RPMI8226 (cell line): ENCODE data around the gene AMY1C.
"Not testable (repeated sequence)": the region's sequence is repeated elsewhere in the genome, so short reads cannot be mapped to it uniquely, and the experiment has no call there.

Source experiments
- DNase-seq: peaks from one replicate; pipeline ENCODE4 v3.0.0-alpha.2; 2015

Gene AMY1C

GRCh38 chr1:103749598-103749997 is at the start of gene AMY1C:
Gene AMY1C, plus strand, starts transcription at chr1:103749898. Its CDS starts 572 bp downstream, at chr1:103750470.
- DNase-seq, result not testable (repeated sequence)

GRCh38 chr1:103700669-103701068 is 49.0 kb upstream of the AMY1C start:
- DNase-seq, result not testable (repeated sequence)

- DNase-seq, result not testable (repeated sequence)
These were observed 48.4 kb upstream of the AMY1C start for GRCh38 chr1:103701256-103701655.

- DNase-seq, result not testable (repeated sequence)
These were observed 42.0 kb upstream of the AMY1C start for GRCh38 chr1:103707670-103708069.

- DNase-seq, result not testable (repeated sequence)
These were observed 39.3 kb upstream of the AMY1C start for GRCh38 chr1:103710381-103710780.

- DNase-seq, result not testable (repeated sequence)
These were observed 32.3 kb upstream of the AMY1C start for GRCh38 chr1:103717404-103717803.

GRCh38 chr1:103721473-103721872 is 28.2 kb upstream of the AMY1C start:
- DNase-seq, result not testable (repeated sequence)

- not testable (repeated sequence) for DNase-seq
These were observed 14.4 kb upstream of the AMY1C start for GRCh38 chr1:103735334-103735733.

- not testable (repeated sequence) for DNase-seq
These were observed 11.7 kb upstream of the AMY1C start for GRCh38 chr1:103738031-103738430.

GRCh38 chr1:103744449-103744848 is 5.2 kb upstream of the AMY1C start:
- not testable (repeated sequence) for DNase-seq

GRCh38 chr1:103745040-103745439 is 4.7 kb upstream of the AMY1C start:
- not testable (repeated sequence) for DNase-seq

- DNase-seq, result not testable (repeated sequence)
These were observed 1.4 kb upstream of the AMY1C start for GRCh38 chr1:103748273-103748672.

GRCh38 chr1:103761896-103762295 is 12.2 kb downstream of the AMY1C start:
- DNase-seq, result no peak

GRCh38 chr1:103779932-103780331 is 30.2 kb downstream of the AMY1C start:
- DNase-seq, result no peak

- DNase-seq, result no peak
These were observed 34.3 kb downstream of the AMY1C start for GRCh38 chr1:103783944-103784377.

- no peak for DNase-seq
These were observed 38.7 kb downstream of the AMY1C start for GRCh38 chr1:103788377-103788776.

GRCh38 chr1:103790172-103790571 is 40.5 kb downstream of the AMY1C start:
- DNase-seq, result no peak
